Heart left ventricle (tissue), 13 donors: ENCODE measurements around the gene BAX.

Experiments
- POLR2A ChIP-seq, 2 donors: fragments of 450-650 bp; IDR thresholded peaks; one replicate each; pipeline ENCODE4 v1.6.1; 2017; ENCODE audit warnings: antibody characterized with exemption in 2 of 2, mild to moderate bottlenecking in 2 of 2, moderate library complexity in 2 of 2
- TF ChIP-seq, protein P1 (sequence below), 12 donors: fragments of 200-600 bp; sonication (generic) in 4 of 12; IDR thresholded peaks; one replicate each; pipeline versions ENCODE4 v1.5.0 to v1.8.0; 2018 to 2022; ENCODE audit warnings: antibody characterized with exemption in 12 of 12, mild to moderate bottlenecking in 5 of 12
- donor health status: ischemic (EF 13 %, LVEDD 7.1; RV severe dilation, severe dysfunction).
- donor health status: DM: no; HTN: yes; CAD: no.
- donor health status: DM: no; HTN: no; CAD: no.
- donor health status: ischemic (EF 25% LVEDD 6.9; RV normal size, moderate dysfunction).
- donor health status: ischemic (EF 25% LVEDD 5.7; RV mildly dilated, moderate dysfunction).
- donor health status: ischemic (EF 35%, LVEDD 5.7; RV mildly dilated, moderate dysfunction).
- donor health status: nonischemic (EF 11% LVEDD 7.7; RV severe dilation, severe dysfunction).
- donor health status: DM: yes; HTN: yes; CAD: no.
- donor health status: PGD.
- donor health status: ischemic (EF 29% LVEDD 5.4; RV normal size, mild dysfunction).
- donor health status: nonischemic (EF 23%, LVEDD 6.1; RV moderate dilation, normal function).

DNA sequence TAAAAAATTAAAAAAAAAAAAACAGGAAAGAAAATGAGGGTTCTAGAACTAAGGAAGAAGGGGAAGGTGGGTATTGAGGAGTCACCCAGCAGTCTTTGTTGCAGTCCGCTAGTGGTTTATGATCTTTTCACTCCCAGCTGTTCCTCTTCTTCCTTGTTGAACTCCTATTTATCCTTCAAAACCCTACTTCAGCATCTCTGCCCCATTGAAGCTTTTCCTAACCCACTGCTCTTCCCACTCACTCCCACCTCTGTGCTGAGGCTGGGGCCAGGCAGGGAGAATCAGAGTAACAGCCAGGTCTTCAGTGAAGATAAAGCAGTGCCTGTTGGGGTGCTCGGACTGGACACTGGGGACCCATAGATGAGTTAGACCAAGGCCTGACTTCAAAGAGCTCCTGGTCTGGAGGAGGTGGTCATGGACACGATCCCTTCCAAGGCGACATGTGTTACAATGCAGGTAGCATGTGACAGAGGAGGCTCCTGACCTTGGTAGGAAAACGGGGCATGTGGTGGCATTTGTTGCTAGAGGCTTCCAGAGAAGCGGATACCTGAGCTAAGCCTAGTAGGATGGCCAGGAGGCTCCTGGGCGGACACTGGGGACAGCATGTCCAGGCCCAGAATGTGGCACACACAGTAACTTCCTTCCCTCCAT, 50.4 kb downstream of the BAX start:
- TF ChIP-seq, protein P1, sequence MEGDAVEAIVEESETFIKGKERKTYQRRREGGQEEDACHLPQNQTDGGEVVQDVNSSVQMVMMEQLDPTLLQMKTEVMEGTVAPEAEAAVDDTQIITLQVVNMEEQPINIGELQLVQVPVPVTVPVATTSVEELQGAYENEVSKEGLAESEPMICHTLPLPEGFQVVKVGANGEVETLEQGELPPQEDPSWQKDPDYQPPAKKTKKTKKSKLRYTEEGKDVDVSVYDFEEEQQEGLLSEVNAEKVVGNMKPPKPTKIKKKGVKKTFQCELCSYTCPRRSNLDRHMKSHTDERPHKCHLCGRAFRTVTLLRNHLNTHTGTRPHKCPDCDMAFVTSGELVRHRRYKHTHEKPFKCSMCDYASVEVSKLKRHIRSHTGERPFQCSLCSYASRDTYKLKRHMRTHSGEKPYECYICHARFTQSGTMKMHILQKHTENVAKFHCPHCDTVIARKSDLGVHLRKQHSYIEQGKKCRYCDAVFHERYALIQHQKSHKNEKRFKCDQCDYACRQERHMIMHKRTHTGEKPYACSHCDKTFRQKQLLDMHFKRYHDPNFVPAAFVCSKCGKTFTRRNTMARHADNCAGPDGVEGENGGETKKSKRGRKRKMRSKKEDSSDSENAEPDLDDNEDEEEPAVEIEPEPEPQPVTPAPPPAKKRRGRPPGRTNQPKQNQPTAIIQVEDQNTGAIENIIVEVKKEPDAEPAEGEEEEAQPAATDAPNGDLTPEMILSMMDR (IDR thresholded peaks at IDR 0.05), result no peak
- no peak for TF ChIP-seq POLR2A (IDR thresholded peaks at IDR 0.05)
